HepG2 (cell line): ENCODE measurements around the gene ATXN7L3. TPM values are rescaled to one million over a fixed set of nuclear protein-coding genes. Genes with fewer than 3 reads are reported as not detected.

Source experiments
- ASH2L ChIP-seq: fragments of 300-600, 200-600 bp; sonication (generic); IDR thresholded peaks from 2 replicates; pipeline ENCODE4 v1.7.0; 2017; ENCODE audit warnings: low read depth, mild to moderate bottlenecking, moderate library complexity, mixed read lengths, low read length; ENCODE audit not compliant: insufficient read length
- E2F5 ChIP-seq: sonication (generic); formaldehyde crosslinking; conservative IDR thresholded peaks from 2 replicates; pipeline ENCODE4 v1.4.0; 2020; ENCODE audit warnings: missing genetic modification reagents
- ELF1 ChIP-seq: sonication (generic); formaldehyde crosslinking; IDR thresholded peaks from 2 replicates; pipeline ENCODE4 v1.4.0; 2020; ENCODE audit warnings: missing genetic modification reagents
- ELF3 ChIP-seq: IDR thresholded peaks from 2 replicates; pipeline ENCODE4 v1.6.1; 2016; ENCODE audit warnings: missing genetic modification reagents, missing compliant biosample characterization
- GMEB2 ChIP-seq: IDR thresholded peaks from 2 replicates; pipeline ENCODE4 v1.6.1; 2016; ENCODE audit warnings: missing biosample characterization, missing genetic modification reagents, low read depth
- KAT7 ChIP-seq: IDR thresholded peaks from 2 replicates; pipeline ENCODE4 v1.6.1; 2018; ENCODE audit warnings: borderline replicate concordance, missing compliant biosample characterization
- KLF13 ChIP-seq: sonication (generic); formaldehyde crosslinking; IDR thresholded peaks from 2 replicates; pipeline ENCODE4 v1.4.0; 2020; ENCODE audit warnings: mild to moderate bottlenecking, missing genetic modification reagents
- MAZ ChIP-seq, 2 experiments: sonication (generic) in 1 of 2; formaldehyde crosslinking in 1 of 2; IDR thresholded peaks; 2 replicates each; pipeline versions ENCODE4 v1.5.0 to v1.6.1; 2012 to 2020; ENCODE audit warnings: low read depth in 2 of 2, mild to moderate bottlenecking in 2 of 2, borderline replicate concordance in 1 of 2, improper control_type of control experiment in 1 of 2, low read length in 1 of 2, missing genetic modification reagents in 1 of 2, moderate library complexity in 1 of 2
- RBFOX2 ChIP-seq: fragments of 200-400 bp; formaldehyde crosslinking; IDR thresholded peaks from 2 replicates; pipeline ENCODE4 v1.6.1; 2017; ENCODE audit warnings: low read depth, mild to moderate bottlenecking, low read length
- THAP9 ChIP-seq: sonication (generic); formaldehyde crosslinking; IDR thresholded peaks from 2 replicates; pipeline ENCODE4; 2020; ENCODE audit warnings: missing genetic modification reagents, mild to moderate bottlenecking, borderline replicate concordance
- ZFP91 ChIP-seq: sonication (generic); formaldehyde crosslinking; IDR thresholded peaks from 2 replicates; pipeline ENCODE4 v1.9.0; 2022; ENCODE audit warnings: missing genetic modification reagents, mild to moderate bottlenecking, borderline replicate concordance
- ZNF281 ChIP-seq: sonication (generic); formaldehyde crosslinking; IDR thresholded peaks from 2 replicates; pipeline ENCODE4 v1.4.0; 2020; ENCODE audit warnings: missing genetic modification reagents, borderline replicate concordance
- ZNF350 ChIP-seq: sonication (generic); formaldehyde crosslinking; IDR thresholded peaks from 2 replicates; pipeline ENCODE4 v1.4.0; 2020; ENCODE audit warnings: mild to moderate bottlenecking, low read depth, missing genetic modification reagents, borderline replicate concordance
- polyA plus RNA-seq, 8 experiments: library from polyadenylated mRNA; depleted of rRNA in 3 of 8; stranded (reverse) in 7 of 8; unstranded in 1 of 8; fragments of >200 nt; fragmentation: Illumina TruSeq in 4 of 8; extraction: Trizol in 4 of 8; gene quantifications; 2 replicates each; pipeline versions ENCODE4 v1.2.1 to v1.2.3, GENCODE V29; 2011 to 2016; ENCODE audit warnings: low read depth in 4 of 8, missing spikeins in 1 of 8, mixed read lengths in 1 of 8; ENCODE audit not compliant: insufficient read depth in 1 of 8
- total RNA-seq, 5 experiments: library from RNA; depleted of rRNA; stranded (reverse); fragments of >200 nt; fragmentation: Illumina TruSeq; extraction: Trizol; gene quantifications; 2 replicates each; pipeline ENCODE4 v1.2.3, GENCODE V29; 2016; ENCODE audit warnings: low read depth in 1 of 5

Gene ATXN7L3
- total and polyA plus RNA-seq, 2 of the 13 experiments (the other 11 are each of a cell fraction or from before 2014, with no cell fraction given): 44.5 to 59.1 TPM

GRCh38 chr17:44198721-44199552 lies 747 bp downstream of the ATXN7L3 start (continued):
- TF ChIP-seq THAP9 (CRISPR knock-in tag): 0 out of 2 replicates have a peak, but pooled peaks have one; percentile 16
- peak; percentile 25; the same call in 1 of the 2 replicates for TF ChIP-seq GMEB2 (CRISPR knock-in tag)
- TF ChIP-seq ZNF281 (CRISPR knock-in tag): peak; percentile 54
- TF ChIP-seq KLF13 (CRISPR knock-in tag): 0 out of 2 replicates have a peak, but pooled peaks have one; percentile 10
- TF ChIP-seq MAZ (IDR thresholded peaks at IDR 0.05; ENCODE audit: borderline replicate concordance, low read depth, low read length): peak; percentile 52
- no peak for TF ChIP-seq MAZ (CRISPR knock-in tag; IDR thresholded peaks at IDR 0.05; ENCODE audit: low read depth)
- 0 out of 2 replicates have a peak, but pooled peaks have one; percentile 23 for TF ChIP-seq E2F5 (CRISPR knock-in tag)
- TF ChIP-seq RBFOX2: peak; percentile 64
- TF ChIP-seq ELF3: peak; percentile 42; the same call in 1 of the 2 replicates
- TF ChIP-seq ELF1 (CRISPR knock-in tag): peak; percentile 20; the same call in 1 of the 2 replicates
- TF ChIP-seq ASH2L: peak; percentile 35
- peak; percentile 59 for TF ChIP-seq ZNF350
- TF ChIP-seq KAT7 (CRISPR knock-in tag): 0 out of 2 replicates have a peak, but pooled peaks have one; percentile 40
- peak; percentile 62; the same call in 1 of the 2 replicates for TF ChIP-seq ZFP91 (CRISPR knock-in tag)
